ENCODE measurements around the gene TREX2.
A peak's percentile ranks its signal among the peaks of the same experiment; 100 is the strongest.
"Not testable (repeated sequence)": the region's sequence is repeated elsewhere in the genome, so short reads cannot be mapped to it uniquely, and the experiment has no call there.

Gene TREX2

GRCh38 chrX:153408221-153408721, 37.6 kb downstream of the TREX2 start:
- no peak for DNase-seq (ENCODE audit: low spot score)

GRCh38 chrX:153407736-153408135, 38.1 kb downstream of the TREX2 start:
- no peak for DNase-seq (ENCODE audit: low spot score)

GRCh38 chrX:153406903-153407302, 39.0 kb downstream of the TREX2 start:
- DNase-seq (ENCODE audit: low spot score) = no peak

GRCh38 chrX:153406011-153406410, 39.8 kb downstream of the TREX2 start:
- no peak for DNase-seq (ENCODE audit: low spot score)

- no peak for DNase-seq (ENCODE audit: low spot score)
These were observed 40.4 kb downstream of the TREX2 start for GRCh38 chrX:153405426-153405825.

- DNase-seq (ENCODE audit: low spot score) = not testable (repeated sequence)
These were observed 41.5 kb downstream of the TREX2 start for GRCh38 chrX:153404333-153404732.

GRCh38 chrX:153401133-153401764, 44.6 kb downstream of the TREX2 start, which contains the start of gene PNMA6E:
Gene PNMA6E (minus strand): TSS chrX:153401350. CDS start chrX:153398849, 2,501 bp downstream.
- no peak for DNase-seq (ENCODE audit: low spot score)

- peak; percentile 22 for DNase-seq (ENCODE audit: low spot score)
These were observed 45.4 kb downstream of the TREX2 start for GRCh38 chrX:153400146-153401132.

- no peak for DNase-seq (ENCODE audit: low spot score)
These were observed 47.4 kb downstream of the TREX2 start for GRCh38 chrX:153398275-153398960.

GRCh38 chrX:153397256-153397960, 48.4 kb downstream of the TREX2 start:
- no peak for DNase-seq (ENCODE audit: low spot score)

- no peak for DNase-seq (ENCODE audit: low spot score)
These were observed 49.3 kb downstream of the TREX2 start for GRCh38 chrX:153396320-153397195.

- no peak for DNase-seq (ENCODE audit: low spot score)
These were observed 50.1 kb downstream of the TREX2 start for GRCh38 chrX:153395613-153396319.

- DNase-seq (ENCODE audit: low spot score) = no peak
These were observed 51.2 kb downstream of the TREX2 start for GRCh38 chrX:153394612-153395011.
